Panc1 (cell line): ENCODE data around the gene IGSF3.
"Not testable (repeated sequence)": the region's sequence is repeated elsewhere in the genome, so short reads cannot be mapped to it uniquely, and the experiment has no call there.

Experiments
- CTCF ChIP-seq: fragments of 450-650 bp; IDR thresholded peaks from 2 replicates; pipeline ENCODE4 v1.5.1; 2017; ENCODE audit warnings: mild to moderate bottlenecking
- POLR2AphosphoS5 ChIP-seq: IDR thresholded peaks from 2 replicates; pipeline ENCODE4 v1.6.1; 2012; ENCODE audit warnings: mild to moderate bottlenecking, low read depth, low read length, moderate library complexity
- REST ChIP-seq, 2 experiments: IDR thresholded peaks; 2 replicates each; pipeline ENCODE4 v1.6.1; 2011 to 2012; ENCODE audit warnings: low read depth in 2 of 2, control low read depth in 1 of 2, low read length in 1 of 2, mild to moderate bottlenecking in 1 of 2, moderate library complexity in 1 of 2; ENCODE audit not compliant: insufficient read depth in 1 of 2
- SIN3A ChIP-seq: IDR thresholded peaks from 2 replicates; pipeline ENCODE4 v1.6.1; 2012; ENCODE audit warnings: low read depth, mild to moderate bottlenecking, low read length, moderate library complexity, borderline replicate concordance; ENCODE audit not compliant: insufficient read depth
- TCF7L2 ChIP-seq: IDR thresholded peaks from 2 replicates; pipeline ENCODE4 v1.6.1; 2011; ENCODE audit warnings: mild to moderate bottlenecking, low read depth, low read length, inconsistent platforms

GRCh38 chr1:116634386-116634785 is 33.1 kb downstream of the IGSF3 start:
- not testable (repeated sequence) for TF ChIP-seq SIN3A; CTCF; REST (IDR thresholded peaks at IDR 0.05; ENCODE audit: insufficient read depth in 1 of 2, low read depth in 2 of 2, low read length in 1 of 2); POLR2AphosphoS5; TCF7L2
